Measurements from ENCODE around the gene ZNF525. TPM values are rescaled to one million over a fixed set of nuclear protein-coding genes. Genes with fewer than 3 reads are reported as not detected.

The ZNF525 gene
- total RNA-seq, 1 experiment from 2014 or later, result 37.7 TPM

- Histone ChIP-seq H3K79me2 (ENCODE audit: insufficient read depth, low read length) (no peaks in the 10 kb centered on the region), H2BK20ac (ENCODE audit: low read depth, low read length, poor library complexity, severe bottlenecking) (no peak overlapping the region), H2AFZ (ENCODE audit: low read length) (no peak overlapping the region), H4K20me1 (ENCODE audit: control insufficient read depth, insufficient read depth, insufficient read length) (no peaks in the 10 kb centered on the region), H2BK12ac (ENCODE audit: insufficient read length, low read depth, low read length) (no peak overlapping the region), H3K27ac (ENCODE audit: insufficient read length, low read depth, low read length) (no peak overlapping the region), H3K27me3 (ENCODE audit: insufficient read depth, low read length) (no peaks in the 10 kb centered on the region), H2BK120ac (ENCODE audit: low read depth, low read length, poor library complexity, severe bottlenecking) (no peak overlapping the region), H3K4me2 (ENCODE audit: insufficient read depth, insufficient read length, low read length) (no peak overlapping the region), H2BK15ac (ENCODE audit: low read depth, low read length) (no peak overlapping the region), H3K9ac (ENCODE audit: extremely low read depth, insufficient read length, low read length) (no peak overlapping the region), H2AK5ac (ENCODE audit: insufficient read length, low read length) (no peak overlapping the region), H3K14ac (ENCODE audit: insufficient read depth, low read length) (no peak overlapping the region), H4K91ac (ENCODE audit: insufficient read length, low read depth, low read length) (no peak overlapping the region), H3K4ac (ENCODE audit: low read depth, low read length) (no peak overlapping the region), H3K23ac (ENCODE audit: insufficient read length, low read depth, low read length) (no peak overlapping the region), H3K56ac (ENCODE audit: insufficient read length, low read depth, low read length) (no peak overlapping the region), H2BK5ac (ENCODE audit: insufficient read length, low read length) (no peak overlapping the region), H4K5ac (ENCODE audit: insufficient read length, low read depth, low read length) (no peak overlapping the region), H3K4me1 (ENCODE audit: insufficient read depth, low read length) (no peaks in the 10 kb centered on the region), H3K18ac (ENCODE audit: insufficient read length, low read depth, low read length) (no peak overlapping the region), H3K79me1 (ENCODE audit: insufficient read depth, low read depth, low read length, poor library complexity, severe bottlenecking) (peaks cover 2% of the 10 kb centered on the region), H3K9me3 (ENCODE audit: control insufficient read depth, low read depth, low read length) (peaks cover 39% of the 10 kb centered on the region), H4K8ac (replicated peaks; ENCODE audit: insufficient read length, low read depth, low read length) (no peak overlapping the region), H3K23me2 (ENCODE audit: insufficient read length, low read depth, low read length, poor library complexity, severe bottlenecking) (no peaks in the 10 kb centered on the region), H3T11ph (ENCODE audit: low read length) (no peak overlapping the region)
- H3K9me3 Mint-ChIP-seq, result peaks cover 54 to 72% of the 10 kb centered on the region in 2 experiments
- H3K27ac Mint-ChIP-seq, result no peak overlapping the region
- no CpG with 5 or more reads among the region's 3 CpGs for WGBS (ENCODE audit: extremely low coverage, insufficient read length, low lambda C conversion rate)
- H3K27me3 Mint-ChIP-seq (ENCODE audit: low read depth), result no peaks in the 10 kb centered on the region
- peaks cover 0 to 1% of the 10 kb centered on the region in 2 experiments; a peak in 2 of 4 replicates for H3K4me1 Mint-ChIP-seq
- TF ChIP-seq CTCF (conservative IDR thresholded peaks at IDR 0.05), result no peak
- H3K36me3 Mint-ChIP-seq (ENCODE audit: insufficient read depth in 1 of 3, low read depth in 3 of 3), result peaks cover 96 to 97% (median 97%) of the 10 kb centered on the region in 3 experiments
- no peak overlapping the region for H3K4me3 Mint-ChIP-seq
- no peak for DNase-seq
These were observed 15.9 kb downstream of the ZNF525 start for GRCh38 chr19:53381376-53381775.
